GM12878 (cell line): Measurements from ENCODE around the gene SPACDR. TPM values are rescaled to one million over a fixed set of nuclear protein-coding genes. Genes with fewer than 3 reads are reported as not detected.
A peak's percentile ranks its signal among the peaks of the same experiment; 100 is the strongest.

ENCODE experiments used
- ATAC-seq: fragments of 200-7000 bp; cut with Tn5 transposase; 3 replicates; pipeline ENCODE4 v1.9.1; 2020; ENCODE audit warnings: mild to moderate bottlenecking, moderate library complexity
- BruUV-seq: library from RNA; stranded (reverse); fragments of 400-500 nt; replicated peaks from 2 replicates; lab custom pipeline; 2021; lab: Mats Ljungman, UMichigan
- CTCF ChIA-PET: fragments of 300-600 bp; sonication (Branson Sonifier 250); formaldehyde crosslinking; extraction: SDS; loops from one replicate; lab custom pipeline; 2021; ENCODE audit warnings: inconsistent platforms; lab: Yijun Ruan, JAX
- POLR2A ChIA-PET: fragments of 350-600 bp; formaldehyde crosslinking; extraction: SDS; loops from one replicate; lab custom pipeline; 2021; ENCODE audit warnings: inconsistent platforms; lab: Charles Lee
- RAD21 ChIA-PET: fragments of 300-600 bp; sonication (Branson Sonifier 250); formaldehyde crosslinking; loops from one replicate; lab custom pipeline; 2023; ENCODE audit warnings: antibody characterized with exemption; ENCODE audit not compliant: unreplicated experiment; lab: Charles Lee
- SMC1A ChIA-PET: fragments of 300-600 bp; sonication (Branson Sonifier 250); formaldehyde crosslinking; loops from one replicate; lab custom pipeline; 2023; ENCODE audit not compliant: unreplicated experiment, uncharacterized antibody; lab: Charles Lee
- DNase-seq: peaks from one replicate; pipeline ENCODE4 v3.0.0-alpha.2; 2011; ENCODE audit warnings: low read depth, low spot score
- FAIRE-seq: peaks from 3 replicates; lab custom pipeline; 2011; peaks lifted over from hg19 to GRCh38; lab: Jason Lieb, UNC
- H2AFZ ChIP-seq: 2 replicates; pipeline ENCODE4 v1.6.0; 2011; ENCODE audit warnings: low read depth, low read length, control low read depth; ENCODE audit not compliant: control insufficient read depth
- H3K27ac ChIP-seq: 2 replicates; pipeline ENCODE4 v1.5.1; 2011; ENCODE audit warnings: control low read depth; ENCODE audit not compliant: control insufficient read depth, insufficient read depth
- H3K27me3 ChIP-seq, 2 experiments: replicated peaks in 1 of 2; 2 replicates each; pipeline versions ENCODE4 v1.6.0 to v1.6.1; 2011; ENCODE audit warnings: low read length in 1 of 2; ENCODE audit not compliant: control insufficient read depth in 2 of 2, insufficient read depth in 2 of 2
- H3K36me3 ChIP-seq, 2 experiments: 2 replicates each; pipeline ENCODE4 v1.5.1; 2011; ENCODE audit warnings: low read length in 1 of 2; ENCODE audit not compliant: control insufficient read depth in 2 of 2, insufficient read depth in 2 of 2
- H3K4me1 ChIP-seq: 2 replicates; pipeline ENCODE4 v1.6.1; 2011; ENCODE audit warnings: mild to moderate bottlenecking, low read length, moderate library complexity, mixed read lengths; ENCODE audit not compliant: control insufficient read depth, insufficient read depth
- H3K4me2 ChIP-seq: 2 replicates; pipeline ENCODE4 v1.6.0; 2011; ENCODE audit warnings: control low read depth; ENCODE audit not compliant: control insufficient read depth, insufficient read depth
- H3K4me3 ChIP-seq: fragments of 200-600 bp; sonication (generic); 2 replicates; pipeline ENCODE4 v1.5.1; 2016
- H3K79me2 ChIP-seq: 2 replicates; pipeline ENCODE4 v1.6.0; 2011; ENCODE audit warnings: low read length; ENCODE audit not compliant: control insufficient read depth, insufficient read depth
- H3K9ac ChIP-seq: 2 replicates; pipeline ENCODE4 v1.8.0; 2011; ENCODE audit warnings: low read length, control low read depth, mixed read lengths; ENCODE audit not compliant: control insufficient read depth, insufficient read depth
- H3K9me3 ChIP-seq: replicated peaks from 3 replicates; pipeline ENCODE4 v1.5.1; 2011; ENCODE audit warnings: mild to moderate bottlenecking, low read length; ENCODE audit not compliant: control insufficient read depth, insufficient read depth
- H4K20me1 ChIP-seq: 2 replicates; pipeline ENCODE4 v1.6.0; 2011; ENCODE audit not compliant: control insufficient read depth, insufficient read depth
- BACH1 ChIP-seq: fragments of 450-650 bp; IDR thresholded peaks from 2 replicates; pipeline ENCODE4 v1.6.1; 2017; ENCODE audit warnings: mild to moderate bottlenecking, borderline replicate concordance
- LARP7 ChIP-seq: fragments of 450-650 bp; IDR thresholded peaks from 2 replicates; pipeline ENCODE4 v1.6.1; 2017; ENCODE audit warnings: mild to moderate bottlenecking
- NBN ChIP-seq: fragments of 450-650 bp; IDR thresholded peaks from 2 replicates; pipeline ENCODE4 v1.6.1; 2016
- POLR2A ChIP-seq: IDR thresholded peaks from 2 replicates; pipeline ENCODE4 v1.6.1; 2011; ENCODE audit warnings: low read depth, mild to moderate bottlenecking, low read length
- POLR2AphosphoS5 ChIP-seq: IDR thresholded peaks from 2 replicates; pipeline ENCODE4 v1.6.1; 2011; ENCODE audit warnings: mild to moderate bottlenecking, low read length, inconsistent platforms
- POU2F2 ChIP-seq: IDR thresholded peaks from 3 replicates; pipeline ENCODE4 v1.6.1; 2011; ENCODE audit warnings: low read depth, mild to moderate bottlenecking, low read length, borderline replicate concordance
- RAD21 ChIP-seq: IDR thresholded peaks from 2 replicates; pipeline ENCODE4 v1.6.1; 2011; ENCODE audit warnings: mild to moderate bottlenecking, low read depth, low read length, moderate library complexity; ENCODE audit not compliant: insufficient read depth
- RELA ChIP-seq: fragments of 450-650 bp; IDR thresholded peaks from 2 replicates; pipeline ENCODE4 v1.8.0; 2014; ENCODE audit warnings: borderline replicate concordance; ENCODE audit not compliant: partially characterized antibody
- SIN3A ChIP-seq: IDR thresholded peaks from 2 replicates; pipeline ENCODE4 v1.6.1; 2012; ENCODE audit warnings: low read depth, low read length, improper control_type of control experiment
- SMC3 ChIP-seq: IDR thresholded peaks from 2 replicates; pipeline ENCODE4 v1.6.1; 2011; ENCODE audit warnings: low read length, improper control_type of control experiment, borderline replicate concordance
- SPI1 ChIP-seq: IDR thresholded peaks from 2 replicates; pipeline ENCODE4 v1.6.1; 2011; ENCODE audit warnings: low read depth, mild to moderate bottlenecking, low read length, moderate library complexity, borderline replicate concordance; ENCODE audit not compliant: insufficient read depth
- SREBF1 ChIP-seq: IDR thresholded peaks from 2 replicates; pipeline ENCODE4 v1.6.1; 2012; ENCODE audit warnings: mild to moderate bottlenecking, low read length
- SRF ChIP-seq, 2 experiments: IDR thresholded peaks; 2 replicates each; pipeline ENCODE4 v1.6.1; 2011; ENCODE audit warnings: low read depth in 2 of 2, low read length in 2 of 2, mild to moderate bottlenecking in 1 of 2, moderate library complexity in 1 of 2
- TAF1 ChIP-seq: IDR thresholded peaks from 2 replicates; pipeline ENCODE4 v1.6.1; 2011; ENCODE audit warnings: mild to moderate bottlenecking, low read depth, low read length, borderline replicate concordance
- WGBS: methylation state at CpG from one replicate; pipeline ENCODE4 v1.1.6; 2016; ENCODE audit warnings: low lambda C conversion rate; ENCODE audit not compliant: insufficient replicate concordance, insufficient coverage; ENCODE audit errors: missing lambda C conversion rate; 5-methylcytosine and 5-hydroxymethylcytosine counted together
- in situ Hi-C: fragments of 300-500 bp; cut with MboI; formaldehyde crosslinking; loops from 9 replicates; pipeline ENCODE4 v1.14.3; 2018; ENCODE audit warnings: mixed read lengths
- intact Hi-C: fragments of 100-400 bp; cut with micrococcal nuclease; formaldehyde crosslinking; loops from one replicate; pipeline ENCODE4 v1.14.2; 2022; ENCODE audit not compliant: unreplicated experiment
- polyA plus RNA-seq, 11 experiments: library from polyadenylated mRNA; depleted of rRNA in 4 of 11; unstranded in 6 of 11; stranded (reverse) in 5 of 11; fragments of >200 nt; fragmentation: Nextera tagmentation in 4 of 11; fragmentation: Illumina TruSeq in 1 of 11; extraction: Ambion mirVana in 4 of 11; extraction: Trizol in 1 of 11; gene quantifications; 1 replicate in 1 of 11; 2 replicates in 10 of 11; pipeline versions ENCODE4 v1.2.1 to v1.2.3, GENCODE V29; 2011 to 2016; ENCODE audit warnings: inconsistent platforms in 2 of 11, missing spikeins in 2 of 11, low read depth in 1 of 11
- total RNA-seq, 4 experiments: library from RNA; depleted of rRNA in 3 of 4; stranded (reverse); fragments of >200 nt in 3 of 4; fragmentation: Illumina TruSeq in 1 of 4; extraction: Trizol in 1 of 4; gene quantifications; 2 replicates each; pipeline versions ENCODE4 v1.2.1 to v1.2.3, GENCODE V29; 2013 to 2021
- TF ChIP-seq, protein P1 (sequence below): fragments of 450-650 bp; IDR thresholded peaks from 2 replicates; pipeline ENCODE4 v1.6.1; 2016; ENCODE audit warnings: mild to moderate bottlenecking, moderate library complexity, borderline replicate concordance
- TF ChIP-seq, protein P2 (sequence below): fragments of 450-650 bp; conservative IDR thresholded peaks from 2 replicates; pipeline ENCODE4 v1.6.1; 2017; ENCODE audit warnings: mild to moderate bottlenecking, moderate library complexity

Gene SPACDR
- total and polyA plus RNA-seq, 10 of the 15 experiments (the other 5 are each of a cell fraction or from before 2014, with no cell fraction given) = 0.18 to 1.5 (median 0.63) TPM

DNA sequence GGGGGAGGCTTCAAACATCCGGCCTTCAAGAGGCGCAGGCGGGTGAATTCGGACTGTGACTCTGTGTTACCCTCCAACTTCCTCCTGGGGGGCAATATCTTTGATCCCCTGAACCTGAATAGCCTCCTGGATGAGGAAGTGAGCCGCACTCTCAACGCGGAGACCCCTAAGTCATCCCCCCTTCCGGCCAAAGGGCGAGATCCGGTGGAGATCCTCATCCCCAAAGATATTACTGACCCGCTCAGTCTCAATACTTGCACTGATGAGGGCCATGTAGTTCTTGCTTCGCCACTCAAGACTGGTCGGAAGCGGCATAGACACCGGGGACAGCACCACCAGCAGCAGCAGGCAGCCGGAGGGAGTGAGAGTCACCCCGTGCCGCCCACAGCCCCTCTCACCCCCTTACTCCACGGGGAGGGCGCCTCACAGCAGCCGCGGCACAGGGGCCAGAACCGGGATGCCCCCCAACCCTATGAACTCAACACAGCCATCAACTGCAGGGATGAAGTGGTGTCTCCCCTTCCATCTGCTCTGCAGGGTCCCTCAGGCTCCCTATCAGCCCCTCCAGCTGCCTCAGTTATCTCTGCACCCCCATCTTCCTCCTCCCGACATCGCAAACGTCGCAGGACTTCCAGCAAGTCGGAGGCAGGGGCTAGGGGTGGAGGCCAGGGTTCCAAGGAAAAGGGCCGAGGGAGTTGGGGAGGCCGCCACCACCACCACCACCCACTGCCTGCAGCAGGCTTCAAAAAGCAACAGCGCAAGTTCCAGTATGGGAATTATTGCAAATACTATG is 33.4 kb downstream of the SPACDR start:
- no TSS peak for BruUV-seq
- no peak; the same call in 1 of the 3 replicates for ATAC-seq
- CTCF ChIA-PET = interaction anchor here (0.8 to 1.2 kb wide), 4 partner anchors 19 to 106 kb away, joined by 3 to 5 read pairs (median 4); no protein-coding TSS in a partner anchor
- SMC1A ChIA-PET = interaction anchor here (0.8 to 3.0 kb wide), 5 partner anchors 12 to 64 kb away, joined by 3 to 15 read pairs (median 3); no protein-coding TSS in a partner anchor
- no peak for TF ChIP-seq SREBF1
- TF ChIP-seq POLR2AphosphoS5 = peak; percentile 68; the same call in 1 of the 2 replicates
- TF ChIP-seq LARP7 = peak; percentile 52; the same call in 1 of the 2 replicates
- TF ChIP-seq SIN3A = peak; percentile 6; the same call in 1 of the 2 replicates
- TF ChIP-seq, protein P1, sequence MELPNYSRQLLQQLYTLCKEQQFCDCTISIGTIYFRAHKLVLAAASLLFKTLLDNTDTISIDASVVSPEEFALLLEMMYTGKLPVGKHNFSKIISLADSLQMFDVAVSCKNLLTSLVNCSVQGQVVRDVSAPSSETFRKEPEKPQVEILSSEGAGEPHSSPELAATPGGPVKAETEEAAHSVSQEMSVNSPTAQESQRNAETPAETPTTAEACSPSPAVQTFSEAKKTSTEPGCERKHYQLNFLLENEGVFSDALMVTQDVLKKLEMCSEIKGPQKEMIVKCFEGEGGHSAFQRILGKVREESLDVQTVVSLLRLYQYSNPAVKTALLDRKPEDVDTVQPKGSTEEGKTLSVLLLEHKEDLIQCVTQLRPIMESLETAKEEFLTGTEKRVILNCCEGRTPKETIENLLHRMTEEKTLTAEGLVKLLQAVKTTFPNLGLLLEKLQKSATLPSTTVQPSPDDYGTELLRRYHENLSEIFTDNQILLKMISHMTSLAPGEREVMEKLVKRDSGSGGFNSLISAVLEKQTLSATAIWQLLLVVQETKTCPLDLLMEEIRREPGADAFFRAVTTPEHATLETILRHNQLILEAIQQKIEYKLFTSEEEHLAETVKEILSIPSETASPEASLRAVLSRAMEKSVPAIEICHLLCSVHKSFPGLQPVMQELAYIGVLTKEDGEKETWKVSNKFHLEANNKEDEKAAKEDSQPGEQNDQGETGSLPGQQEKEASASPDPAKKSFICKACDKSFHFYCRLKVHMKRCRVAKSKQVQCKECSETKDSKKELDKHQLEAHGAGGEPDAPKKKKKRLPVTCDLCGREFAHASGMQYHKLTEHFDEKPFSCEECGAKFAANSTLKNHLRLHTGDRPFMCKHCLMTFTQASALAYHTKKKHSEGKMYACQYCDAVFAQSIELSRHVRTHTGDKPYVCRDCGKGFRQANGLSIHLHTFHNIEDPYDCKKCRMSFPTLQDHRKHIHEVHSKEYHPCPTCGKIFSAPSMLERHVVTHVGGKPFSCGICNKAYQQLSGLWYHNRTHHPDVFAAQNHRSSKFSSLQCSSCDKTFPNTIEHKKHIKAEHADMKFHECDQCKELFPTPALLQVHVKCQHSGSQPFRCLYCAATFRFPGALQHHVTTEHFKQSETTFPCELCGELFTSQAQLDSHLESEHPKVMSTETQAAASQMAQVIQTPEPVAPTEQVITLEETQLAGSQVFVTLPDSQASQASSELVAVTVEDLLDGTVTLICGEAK = peak; percentile 51; the same call in 1 of the 2 replicates
- TF ChIP-seq POLR2A = no peak; the same call in 1 of the 2 replicates
- no peak for TF ChIP-seq RELA
- 0 out of 2 replicates have a peak, but pooled peaks have one; percentile 33 for TF ChIP-seq BACH1
- no peak for TF ChIP-seq SRF (IDR thresholded peaks at IDR 0.05; ENCODE audit: low read depth in 2 of 2, low read length in 2 of 2)
- TF ChIP-seq, protein P2, sequence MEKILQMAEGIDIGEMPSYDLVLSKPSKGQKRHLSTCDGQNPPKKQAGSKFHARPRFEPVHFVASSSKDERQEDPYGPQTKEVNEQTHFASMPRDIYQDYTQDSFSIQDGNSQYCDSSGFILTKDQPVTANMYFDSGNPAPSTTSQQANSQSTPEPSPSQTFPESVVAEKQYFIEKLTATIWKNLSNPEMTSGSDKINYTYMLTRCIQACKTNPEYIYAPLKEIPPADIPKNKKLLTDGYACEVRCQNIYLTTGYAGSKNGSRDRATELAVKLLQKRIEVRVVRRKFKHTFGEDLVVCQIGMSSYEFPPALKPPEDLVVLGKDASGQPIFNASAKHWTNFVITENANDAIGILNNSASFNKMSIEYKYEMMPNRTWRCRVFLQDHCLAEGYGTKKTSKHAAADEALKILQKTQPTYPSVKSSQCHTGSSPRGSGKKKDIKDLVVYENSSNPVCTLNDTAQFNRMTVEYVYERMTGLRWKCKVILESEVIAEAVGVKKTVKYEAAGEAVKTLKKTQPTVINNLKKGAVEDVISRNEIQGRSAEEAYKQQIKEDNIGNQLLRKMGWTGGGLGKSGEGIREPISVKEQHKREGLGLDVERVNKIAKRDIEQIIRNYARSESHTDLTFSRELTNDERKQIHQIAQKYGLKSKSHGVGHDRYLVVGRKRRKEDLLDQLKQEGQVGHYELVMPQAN = 0 out of 2 replicates have a peak, but pooled peaks have one; percentile 23
- TF ChIP-seq RAD21 = no peak
- 0 out of 2 replicates have a peak, but pooled peaks have one; percentile 3 for TF ChIP-seq TAF1
- no peak for TF ChIP-seq POU2F2
- 0 out of 2 replicates have a peak, but pooled peaks have one; percentile 6 for TF ChIP-seq NBN
- TF ChIP-seq SMC3 = no peak
- TF ChIP-seq SPI1 = peak; percentile 56; the same call in 1 of the 2 replicates
- H3K27ac ChIP-seq = peak overlapping the region; percentile 99
- intact Hi-C loops (no loop called here), in situ Hi-C loops (no loop called here)
- H4K20me1 ChIP-seq = no peaks in the 10 kb centered on the region
- peak overlapping the region; percentile 98 for H3K9ac ChIP-seq
- H2AFZ ChIP-seq = no peak overlapping the region; the same call in 1 of the 2 replicates
- RAD21 ChIA-PET = interaction anchor here (0.7 to 3.1 kb wide), 6 partner anchors 11 to 348 kb away, joined by 3 to 25 read pairs (median 6); no protein-coding TSS in a partner anchor
- H3K4me3 ChIP-seq = peak overlapping the region; percentile 74
- peaks cover 5 to 16% of the 10 kb centered on the region in 2 experiments; a peak in 3 of 4 replicates for H3K36me3 ChIP-seq
- POLR2A ChIA-PET = interaction anchor here (0.7 to 2.3 kb wide), 6 partner anchors 14 to 317 kb away, joined by 3 to 10 read pairs (median 4); partner anchors contain the start of gene TSC22D4
- H3K4me1 ChIP-seq = peaks cover 30% of the 10 kb centered on the region
- no peak for DNase-seq
- H3K4me2 ChIP-seq = peak overlapping the region; percentile 97
- no peaks in the 10 kb centered on the region for H3K9me3 ChIP-seq
- H3K79me2 ChIP-seq = peaks cover 48% of the 10 kb centered on the region
- no peaks in the 10 kb centered on the region for H3K27me3 ChIP-seq
- no peak for FAIRE-seq
- 23% methylated on average over 31 of the region's 31 CpGs for WGBS
